A172 (cell line): ENCODE results near the gene RGS8. TPM values are rescaled to one million over a fixed set of nuclear protein-coding genes. Genes with fewer than 3 reads are reported as not detected.

Experiments
- DNase-seq: peaks from one replicate; pipeline ENCODE4 v3.0.0-alpha.2; 2015; ENCODE audit warnings: low spot score
- total RNA-seq: library from RNA; depleted of rRNA; stranded (reverse); fragments of >200 nt; shearing (Covaris generic); gene quantifications from 2 replicates; pipeline ENCODE4 v1.2.3, GENCODE V29; 2014; rRNA removed

The RGS8 gene
- total RNA-seq, 1 experiment from 2014 or later = 0.29 TPM

DNA sequence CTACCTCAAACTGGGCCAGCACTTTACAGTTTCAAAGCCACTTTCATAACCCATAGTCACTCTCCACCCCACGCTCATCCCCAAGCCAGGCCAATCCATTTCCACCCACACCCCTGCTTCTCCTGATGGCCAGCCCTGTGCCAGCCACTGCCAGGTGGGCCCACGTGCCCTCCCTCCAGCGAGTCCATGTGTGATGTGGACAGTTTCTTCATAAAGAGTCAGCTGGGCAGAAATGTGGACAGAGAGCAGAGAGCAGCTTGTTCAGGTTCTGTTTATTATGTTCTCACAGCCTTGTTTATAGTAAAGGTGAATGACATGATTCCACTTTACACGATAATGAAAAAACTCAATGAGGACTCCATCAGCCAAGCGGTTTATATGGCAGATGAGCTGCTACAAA lies 42.8 kb downstream of the RGS8 start:
- DNase-seq = no peak

GRCh38 chr1:182639330-182639729 lies 45.1 kb downstream of the RGS8 start:
- DNase-seq = no peak

DNA sequence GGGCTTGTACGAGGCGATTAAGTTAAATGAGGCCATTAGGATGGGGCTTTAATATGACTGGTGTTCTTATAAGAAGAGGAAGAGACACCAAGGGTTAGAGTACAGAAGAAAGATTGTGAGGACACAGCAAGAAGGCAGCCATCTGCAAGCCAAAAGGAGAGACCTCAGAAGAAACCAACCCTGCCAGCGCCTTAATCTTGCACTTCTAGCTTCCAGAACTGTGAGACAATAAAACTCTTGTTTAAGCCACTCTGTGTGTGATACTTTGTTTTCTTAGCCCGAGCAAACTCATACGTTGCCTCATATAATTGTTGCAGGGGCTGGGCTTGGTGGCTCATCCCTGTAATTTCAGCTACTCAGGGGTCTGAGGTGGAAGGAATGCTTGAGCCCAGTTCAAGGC lies 46.6 kb downstream of the RGS8 start:
- no peak for DNase-seq

- DNase-seq = no peak
These were observed 48.5 kb downstream of the RGS8 start for GRCh38 chr1:182635871-182636270.

Other genes with a start within 250 kb of the RGS8 start
- gene RGSL1, start 234.4 kb downstream of the RGS8 start, total RNA-seq = not detected in 2 replicates
- 14.6 and 16.7 TPM in 2 replicates for gene RNASEL, start 95.3 kb downstream of the RGS8 start, total RNA-seq
- 12.8 and 23.4 TPM in 2 replicates for gene RGS16, start 80.2 kb downstream of the RGS8 start, total RNA-seq
- 1.9 and 3.8 TPM in 2 replicates for gene NPL, start 105.2 kb upstream of the RGS8 start, total RNA-seq
- gene DHX9, start 154.8 kb upstream of the RGS8 start, total RNA-seq = 176 and 182 TPM in 2 replicates